Stimulated activated CD8-positive, alpha-beta memory T cell treated with anti-CD3 and anti-CD28 coated beads, Interleukin-12 subunit alpha, Interleukin-12 subunit beta, amount 100 ng/mL, for 1 hour (primary cell): ENCODE results near the gene SLCO4A1.

Experiments used
- DNase-seq: peaks from one replicate; pipeline ENCODE4 v3.0.0-alpha.2; 2020; ENCODE audit warnings: low read depth

The SLCO4A1 gene

DNA sequence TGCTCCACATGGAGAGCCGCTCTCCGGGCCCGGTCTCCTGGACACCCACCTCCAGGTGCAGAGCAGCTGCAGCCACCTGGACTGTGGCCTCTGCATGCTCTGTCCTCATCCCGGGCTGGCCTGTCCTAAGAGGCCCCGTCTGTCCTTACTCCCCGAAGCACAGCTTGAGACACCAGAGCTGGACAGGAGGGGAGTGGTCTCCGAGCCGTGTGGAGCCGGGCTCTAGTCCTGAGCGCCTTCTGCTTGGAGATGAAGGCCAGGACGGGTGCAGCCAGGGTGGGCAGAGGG, 59.7 kb downstream of the SLCO4A1 start:
- no peak for DNase-seq

DNA sequence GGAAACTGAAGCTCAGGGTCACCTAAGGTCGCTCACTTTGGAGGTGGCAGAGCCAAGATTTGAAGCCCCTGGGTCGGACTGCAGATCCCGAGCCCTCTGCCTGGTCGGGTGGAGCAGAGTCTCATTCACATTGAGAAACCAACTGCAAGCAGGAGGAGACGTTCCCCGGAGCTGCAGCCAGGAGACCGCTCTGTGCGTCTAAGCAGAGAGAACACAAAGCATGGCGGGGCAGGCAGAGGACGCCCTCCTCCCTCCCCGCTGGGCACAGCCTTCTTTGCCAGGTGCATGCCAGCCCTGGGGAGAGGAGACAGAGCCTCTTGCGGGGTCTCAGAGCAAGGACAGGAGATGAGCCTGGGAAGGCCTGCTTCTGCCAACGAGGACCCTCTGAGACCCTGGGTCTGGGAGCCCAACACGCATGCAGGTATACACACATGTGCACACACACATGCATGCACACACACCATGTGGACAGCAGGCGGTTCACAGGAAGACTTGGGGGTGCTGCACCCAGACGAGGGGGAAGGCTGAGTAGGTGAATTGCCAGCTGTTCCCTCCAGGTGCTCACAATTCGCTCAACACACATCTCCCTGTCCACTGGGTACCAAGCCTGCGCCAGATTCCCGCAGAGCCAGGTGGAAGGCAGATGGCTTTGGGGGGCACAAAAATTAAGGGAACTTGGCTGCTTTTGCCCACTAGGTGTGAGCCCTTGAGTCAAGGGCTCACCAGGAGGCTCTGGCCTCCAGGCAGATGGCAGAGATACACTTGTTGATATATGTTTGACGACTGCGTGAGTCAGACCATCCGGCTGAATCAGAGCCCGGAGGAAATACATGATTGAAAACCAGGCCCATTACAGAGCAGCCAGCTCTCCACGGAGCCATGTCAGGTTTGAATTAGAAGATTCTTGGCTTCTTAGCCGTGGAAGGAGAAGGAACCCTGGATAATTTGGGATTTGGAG, 60.9 kb downstream of the SLCO4A1 start:
- peak; percentile 18 for DNase-seq

DNA sequence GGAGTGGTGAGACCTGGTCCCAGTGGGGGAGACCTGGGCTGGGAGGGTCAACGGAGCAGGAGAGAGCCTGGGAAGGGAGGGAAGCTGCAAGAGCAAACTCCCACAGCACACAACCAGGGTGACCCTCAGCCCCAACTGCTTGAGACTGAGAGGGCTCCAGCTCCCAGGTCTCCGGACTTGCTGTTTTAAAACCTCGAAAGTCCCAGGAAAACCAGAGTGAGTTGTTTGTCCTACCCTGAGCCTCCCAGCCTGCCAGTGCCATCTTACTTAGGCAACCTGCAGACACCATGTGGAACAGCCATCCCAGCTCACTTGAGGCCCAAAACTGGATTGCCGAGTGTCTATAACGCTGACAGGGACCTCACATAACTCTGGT, 61.5 kb downstream of the SLCO4A1 start:
- no peak for DNase-seq

DNA sequence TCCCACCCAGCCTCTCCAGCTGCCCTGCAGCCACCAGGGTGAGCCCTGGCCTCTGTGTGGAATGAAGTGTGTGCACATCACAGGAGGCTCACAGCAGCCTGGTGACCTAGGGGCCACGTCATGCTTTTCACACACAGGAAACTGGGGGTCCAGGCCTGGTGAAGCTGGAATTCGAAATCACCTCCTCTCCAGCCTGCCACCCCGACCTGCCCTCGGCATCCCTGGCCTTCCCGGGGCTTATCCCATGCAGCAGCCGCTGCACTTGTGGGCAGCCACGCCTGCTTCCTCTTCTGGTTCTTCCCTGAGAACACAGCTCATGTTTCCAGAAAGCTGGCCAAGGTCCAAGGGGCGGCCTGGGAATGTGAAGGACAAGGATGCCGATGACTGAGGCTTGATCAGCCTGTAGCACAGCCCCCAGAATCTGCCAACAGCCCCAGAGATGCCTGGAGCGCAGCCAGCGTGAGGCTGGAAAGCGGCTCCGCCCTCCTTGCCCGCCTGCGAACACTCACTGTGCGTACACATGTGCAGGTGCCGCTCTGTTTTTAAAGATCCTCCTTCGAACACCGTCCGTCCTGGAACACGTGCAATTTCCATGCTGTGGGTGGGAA, 62.1 kb downstream of the SLCO4A1 start:
- no peak for DNase-seq

DNA sequence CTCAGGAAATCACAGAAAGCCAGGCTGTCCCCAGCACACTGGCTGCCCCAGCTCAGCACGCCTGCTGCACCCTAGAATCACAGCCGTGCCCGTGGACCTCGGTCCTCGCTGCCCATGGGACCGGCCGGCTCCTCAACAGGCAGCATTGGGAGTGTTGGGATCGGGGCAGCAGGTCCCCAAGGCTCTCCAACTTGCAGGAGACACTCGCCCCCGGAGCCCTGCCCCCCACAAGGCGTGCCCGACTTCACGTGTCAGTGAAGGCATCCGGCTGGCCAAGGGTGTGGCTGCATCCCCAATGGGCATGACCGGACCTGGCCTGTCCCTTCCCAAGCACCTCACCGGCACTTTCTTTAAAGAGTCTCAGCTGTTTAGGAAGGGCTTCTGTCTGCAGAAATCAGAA, 63.3 kb downstream of the SLCO4A1 start:
- DNase-seq = no peak

DNA sequence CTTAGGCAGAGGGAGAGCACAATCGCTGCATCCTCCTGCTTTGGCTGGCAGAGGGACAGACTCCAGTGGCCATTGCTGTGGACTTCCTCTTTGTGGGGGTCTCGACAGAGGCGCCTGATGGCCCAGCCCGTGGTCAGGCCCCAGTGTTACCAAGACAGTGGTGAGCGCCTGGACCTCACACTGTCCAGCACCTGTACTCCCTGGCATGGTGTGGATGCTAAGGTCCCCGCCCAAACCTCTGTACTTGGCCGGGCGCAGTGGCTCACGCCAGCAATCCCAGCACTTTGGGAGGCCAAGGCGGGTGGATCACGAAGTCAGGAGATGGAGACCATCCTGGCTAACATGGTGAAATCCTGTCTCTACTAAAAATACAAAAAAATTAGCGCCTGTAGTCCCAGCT, 64.0 kb downstream of the SLCO4A1 start:
- DNase-seq = no peak

DNA sequence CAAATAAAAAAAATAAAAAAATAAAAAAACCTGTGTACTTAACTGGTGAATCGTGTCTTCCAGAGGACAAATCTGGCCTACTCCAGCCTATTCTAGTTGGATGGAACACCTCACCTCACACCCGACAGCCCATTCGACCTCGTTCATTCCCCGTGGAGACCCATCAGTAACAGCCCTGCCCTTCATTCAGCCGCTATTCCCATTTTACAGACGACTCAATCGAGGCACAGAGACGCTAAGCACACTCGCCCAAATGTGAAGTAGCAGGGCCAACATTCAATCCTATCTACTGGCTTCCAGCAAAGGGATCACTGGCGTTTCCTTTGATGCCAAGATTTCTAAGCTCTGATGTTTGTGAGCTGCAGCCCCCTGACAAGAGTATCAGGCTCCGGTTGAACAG, 64.6 kb downstream of the SLCO4A1 start:
- no peak for DNase-seq

DNA sequence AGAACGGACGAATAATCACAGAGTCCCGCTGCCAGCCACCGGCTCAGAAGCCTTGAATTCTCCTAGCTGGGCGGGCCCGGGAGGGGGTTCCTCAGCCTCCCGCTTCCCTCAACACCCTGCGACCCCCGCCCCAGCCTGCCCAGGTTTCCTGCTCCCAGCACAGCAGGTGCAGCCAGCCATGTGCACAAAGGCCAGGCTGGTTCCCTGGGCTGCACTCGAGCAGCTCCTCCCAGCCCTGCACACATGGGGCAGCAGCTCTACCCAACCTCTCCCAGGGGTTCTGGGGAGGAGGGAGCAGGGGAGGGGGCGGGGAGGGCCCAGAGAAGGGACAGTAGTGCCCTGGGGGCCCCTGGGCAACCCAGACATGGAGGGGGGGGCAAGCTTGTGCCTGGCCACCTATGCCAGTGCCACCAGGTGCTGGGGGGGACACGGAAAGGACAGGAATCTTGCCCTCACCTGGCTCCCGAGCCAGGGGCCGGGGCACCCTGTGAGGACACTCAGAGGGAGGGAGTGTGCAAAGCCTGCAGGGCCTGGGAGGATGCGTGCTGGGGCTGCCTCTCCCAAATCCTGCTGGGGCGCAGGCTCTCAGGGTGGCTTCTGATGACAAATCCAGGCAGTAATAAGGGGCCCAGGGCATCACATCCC, 65.1 kb downstream of the SLCO4A1 start:
- no peak for DNase-seq

DNA sequence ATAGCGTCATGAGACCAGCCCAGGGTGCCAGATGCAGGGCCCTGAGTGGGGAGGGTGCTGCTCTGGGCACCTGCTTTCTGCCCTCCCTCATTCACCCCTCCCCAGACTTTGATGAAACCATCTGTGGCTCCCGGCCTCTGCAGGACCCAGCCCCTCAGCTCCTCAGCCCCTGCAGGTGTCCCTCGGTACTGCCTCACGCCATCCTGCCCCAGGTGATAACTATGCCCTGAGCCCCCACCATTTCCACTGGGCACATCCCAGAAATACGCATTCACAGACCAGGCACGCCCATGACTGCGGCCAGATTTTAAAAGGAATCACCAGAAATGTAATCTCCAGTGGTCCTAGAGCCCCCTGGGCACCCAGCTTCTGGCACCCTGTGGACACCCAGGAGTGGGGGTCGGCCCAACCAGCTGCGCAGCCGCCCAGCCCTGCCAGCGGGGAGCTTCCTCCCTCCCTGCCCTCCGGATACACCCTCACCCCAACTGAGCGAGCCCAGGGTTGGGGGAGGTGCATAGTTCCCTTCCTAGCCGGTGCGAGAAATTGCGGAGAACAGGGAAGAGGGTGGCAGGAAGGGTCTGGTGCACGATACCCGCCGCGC, 65.7 kb downstream of the SLCO4A1 start:
- no peak for DNase-seq

DNA sequence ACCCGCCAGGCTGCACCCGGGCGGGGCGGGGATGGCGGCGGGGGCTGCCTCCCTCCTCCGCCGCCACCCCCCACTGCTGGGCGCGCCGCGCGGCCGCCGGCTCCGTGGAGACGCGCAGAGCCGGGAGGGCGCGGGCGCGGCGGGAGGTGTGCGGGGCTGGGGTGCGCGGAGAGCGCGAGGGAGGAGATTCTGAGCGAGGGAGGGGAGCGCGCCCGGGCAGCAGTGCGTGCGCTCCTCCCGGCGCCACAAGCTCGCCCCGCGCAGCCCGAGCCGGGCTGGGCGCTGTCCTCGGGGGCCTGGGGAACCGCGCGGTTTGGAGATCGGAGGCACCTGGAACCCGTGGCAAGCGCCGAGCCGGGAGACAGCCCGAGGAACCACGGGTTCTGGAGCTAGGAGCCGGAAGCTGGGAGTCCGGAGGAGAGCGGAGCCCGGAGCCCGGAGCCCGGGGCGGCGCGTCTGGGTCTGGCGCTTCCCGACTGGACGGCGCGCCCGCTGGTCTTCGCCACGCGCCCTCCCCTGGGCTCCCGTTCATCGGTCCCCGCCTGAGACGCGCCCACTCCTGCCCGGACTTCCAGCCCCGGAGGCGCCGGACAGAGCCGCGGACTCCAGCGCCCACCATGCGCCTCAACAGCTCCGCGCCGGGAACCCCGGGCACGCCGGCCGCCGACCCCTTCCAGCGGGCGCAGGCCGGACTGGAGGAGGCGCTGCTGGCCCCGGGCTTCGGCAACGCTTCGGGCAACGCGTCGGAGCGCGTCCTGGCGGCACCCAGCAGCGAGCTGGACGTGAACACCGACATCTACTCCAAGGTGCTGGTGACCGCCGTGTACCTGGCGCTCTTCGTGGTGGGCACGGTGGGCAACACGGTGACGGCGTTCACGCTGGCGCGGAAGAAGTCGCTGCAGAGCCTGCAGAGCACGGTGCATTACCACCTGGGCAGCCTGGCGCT, 66.6 kb downstream of the SLCO4A1 start, which contains the start of gene NTSR1:
NTSR1 (plus strand) TSS at position 246 of the 946 bp plus-strand sequence; CDS start at position 618, 372 bp downstream.
- no peak for DNase-seq

DNA sequence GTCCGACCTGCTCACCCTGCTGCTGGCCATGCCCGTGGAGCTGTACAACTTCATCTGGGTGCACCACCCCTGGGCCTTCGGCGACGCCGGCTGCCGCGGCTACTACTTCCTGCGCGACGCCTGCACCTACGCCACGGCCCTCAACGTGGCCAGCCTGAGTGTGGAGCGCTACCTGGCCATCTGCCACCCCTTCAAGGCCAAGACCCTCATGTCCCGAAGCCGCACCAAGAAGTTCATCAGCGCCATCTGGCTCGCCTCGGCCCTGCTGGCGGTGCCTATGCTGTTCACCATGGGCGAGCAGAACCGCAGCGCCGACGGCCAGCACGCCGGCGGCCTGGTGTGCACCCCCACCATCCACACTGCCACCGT, 67.2 kb downstream of the SLCO4A1 start:
- DNase-seq = no peak

DNA sequence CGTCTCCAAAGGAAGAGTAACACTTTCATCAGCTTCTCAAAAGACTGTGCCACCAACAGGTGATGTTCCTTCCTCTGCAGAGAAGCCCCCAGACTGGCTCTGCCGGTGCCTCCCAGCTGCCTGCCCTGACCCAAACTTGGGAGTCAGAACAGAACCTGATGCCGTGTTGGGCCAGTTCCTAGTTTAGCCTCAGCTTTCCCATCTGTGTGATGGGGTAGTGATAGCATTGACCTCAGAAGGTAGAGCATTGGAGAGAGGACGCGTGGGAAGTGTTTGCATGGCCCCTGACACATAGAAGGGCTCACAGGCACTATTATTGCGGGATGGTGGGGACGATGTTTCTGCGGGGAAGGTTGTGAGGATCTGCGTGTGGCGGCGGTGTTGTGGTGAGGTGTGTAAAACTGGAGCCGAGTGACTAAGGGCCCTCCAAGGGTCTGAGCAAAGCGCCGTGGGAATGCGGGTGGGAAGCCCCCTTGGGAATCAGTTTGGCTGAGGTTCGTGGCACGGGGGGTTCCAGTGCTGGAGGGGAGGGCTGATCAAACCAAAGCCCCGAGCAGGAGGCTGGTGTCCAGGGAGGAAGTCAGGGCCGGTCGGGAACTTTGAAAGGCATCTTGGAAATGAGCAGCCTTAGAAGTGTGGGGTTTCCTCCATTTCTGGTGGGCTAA, 68.0 kb downstream of the SLCO4A1 start:
- DNase-seq = no peak

DNA sequence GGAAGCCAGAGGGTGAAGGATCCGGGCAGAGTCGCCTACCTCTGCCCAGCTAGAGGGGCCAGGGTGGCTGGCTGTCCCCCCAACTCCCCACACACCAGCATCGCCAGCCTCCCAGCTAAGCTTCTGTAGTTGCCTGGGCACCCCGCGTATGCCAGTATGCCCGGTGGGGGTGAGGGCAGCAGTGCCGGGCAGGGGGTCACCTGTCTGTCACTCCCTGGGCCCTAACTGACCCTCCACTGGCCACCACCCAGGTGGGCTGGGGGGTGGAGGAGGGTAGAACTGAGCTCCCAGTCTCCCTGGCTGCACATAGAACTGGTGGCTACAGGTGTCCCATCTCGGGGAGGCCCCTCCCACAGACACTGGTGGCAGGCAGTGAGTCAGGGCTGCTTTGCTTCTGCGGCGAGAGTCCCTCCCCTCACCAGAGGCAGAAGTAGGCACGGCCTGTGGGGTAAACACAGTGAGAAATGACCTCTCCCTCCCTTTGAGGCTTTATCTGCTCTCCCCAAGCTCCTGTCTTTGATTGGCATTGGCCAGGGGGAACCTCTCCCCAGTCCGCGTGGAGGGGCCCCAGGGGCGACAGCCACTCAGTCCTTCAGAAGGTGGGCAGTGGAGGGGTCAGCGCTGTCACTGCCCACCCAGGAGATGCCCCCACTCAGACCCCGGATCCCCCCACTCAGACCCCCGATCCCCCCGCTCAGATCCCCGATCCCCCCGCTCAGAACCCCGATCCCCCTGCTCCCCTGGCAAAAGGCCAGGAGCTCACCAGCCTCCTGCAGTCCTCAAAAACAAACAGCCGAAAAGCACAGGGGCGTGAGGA, 68.8 kb downstream of the SLCO4A1 start:
- DNase-seq = peak; percentile 19

DNA sequence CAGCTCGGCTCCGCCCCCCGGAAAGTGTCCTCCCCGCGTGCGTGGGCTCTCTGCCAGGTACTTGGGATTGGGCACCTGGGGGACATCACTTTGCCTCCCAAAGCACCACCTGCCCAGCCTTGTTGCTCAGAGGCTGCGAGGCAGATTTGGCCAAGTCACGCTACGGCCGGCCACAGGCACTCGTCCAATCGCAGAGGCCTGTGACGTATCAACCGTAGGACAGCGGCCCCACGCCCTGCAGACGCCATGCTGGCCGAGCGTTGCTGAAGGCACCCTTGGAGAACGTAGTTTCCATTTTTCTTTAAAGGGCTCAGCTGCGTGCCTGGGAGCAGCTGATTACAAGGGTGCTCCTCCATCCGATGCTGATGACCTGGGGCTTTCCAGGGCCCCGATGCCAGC, 69.4 kb downstream of the SLCO4A1 start:
- DNase-seq = no peak

DNA sequence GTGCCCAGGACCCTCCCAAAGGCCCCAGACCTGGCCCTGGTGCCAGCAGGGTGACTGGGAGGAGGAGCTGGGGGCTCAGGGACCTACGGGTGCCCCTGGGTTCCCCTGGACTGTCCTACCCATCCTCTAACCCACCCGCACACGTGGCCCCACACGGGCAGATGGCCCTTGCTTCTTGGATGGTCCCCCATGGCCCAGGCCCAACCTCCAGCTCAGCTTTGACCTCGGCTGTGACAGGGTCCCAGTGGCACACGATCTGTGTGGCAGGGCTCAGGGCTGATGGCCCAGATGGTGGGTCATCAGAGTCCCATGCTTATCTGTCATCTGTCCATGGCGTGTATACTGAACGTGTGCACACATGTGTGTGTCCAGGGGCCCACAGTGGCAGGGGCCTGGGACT, 70.3 kb downstream of the SLCO4A1 start:
- no peak for DNase-seq

DNA sequence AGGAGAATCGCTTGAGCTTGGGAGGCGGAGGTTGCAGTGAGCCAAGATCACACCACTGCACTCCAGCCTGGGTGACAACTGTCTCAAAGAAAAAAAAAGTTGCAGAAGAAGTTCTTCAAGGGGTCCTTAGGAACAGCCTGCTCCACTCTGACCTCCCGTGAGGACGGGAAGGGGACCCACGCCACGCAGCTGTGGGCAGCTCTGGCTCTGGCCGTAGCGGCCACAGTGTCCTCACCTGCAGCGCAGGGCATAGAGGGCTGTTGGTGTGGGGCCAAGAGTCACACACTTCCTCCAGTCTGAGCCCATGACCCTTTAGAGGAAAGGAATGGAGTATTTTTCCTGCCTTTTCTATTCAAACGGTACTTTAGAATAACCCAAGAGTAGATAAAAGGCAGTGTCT, 71.7 kb downstream of the SLCO4A1 start:
- no peak for DNase-seq

DNA sequence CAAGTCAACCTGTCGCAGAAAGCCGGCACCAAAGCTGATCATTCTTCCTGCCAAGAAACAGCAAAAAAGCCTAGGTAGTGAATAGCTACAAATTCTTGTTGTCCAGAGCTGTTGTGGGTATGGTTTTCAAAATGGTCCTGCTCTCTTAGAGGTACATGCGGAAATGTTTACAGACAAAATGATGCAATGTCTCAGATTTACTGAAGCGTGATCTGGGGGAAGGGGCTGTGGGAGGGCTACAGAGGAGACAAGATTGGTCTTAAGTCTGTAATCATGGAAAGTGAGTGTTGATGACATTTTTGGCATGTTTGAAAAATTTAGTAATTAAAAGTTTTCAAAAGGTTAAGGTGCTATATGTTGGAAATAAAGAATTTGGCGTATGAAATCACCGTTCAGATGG, 72.5 kb downstream of the SLCO4A1 start:
- DNase-seq = no peak

DNA sequence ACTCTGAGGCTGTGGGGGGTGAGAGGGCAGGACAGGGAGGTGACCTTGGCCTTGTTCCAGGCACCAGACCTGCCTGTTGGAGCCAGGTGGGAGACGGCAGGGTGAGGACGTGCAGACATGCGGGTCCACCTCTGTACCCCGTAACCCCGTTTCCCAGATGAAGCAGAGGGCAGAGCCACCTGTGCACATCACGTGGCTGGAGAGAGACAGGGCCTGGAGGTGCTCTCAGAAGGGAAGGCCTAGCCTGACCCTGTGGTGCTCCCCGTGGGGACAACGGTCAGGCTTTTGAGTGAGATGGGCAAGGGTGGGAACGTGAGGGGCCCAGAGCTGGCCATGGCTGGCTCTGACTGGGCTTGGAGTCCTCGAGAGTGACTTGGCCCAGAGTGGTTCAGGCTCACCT, 72.9 kb downstream of the SLCO4A1 start:
- no peak for DNase-seq

DNA sequence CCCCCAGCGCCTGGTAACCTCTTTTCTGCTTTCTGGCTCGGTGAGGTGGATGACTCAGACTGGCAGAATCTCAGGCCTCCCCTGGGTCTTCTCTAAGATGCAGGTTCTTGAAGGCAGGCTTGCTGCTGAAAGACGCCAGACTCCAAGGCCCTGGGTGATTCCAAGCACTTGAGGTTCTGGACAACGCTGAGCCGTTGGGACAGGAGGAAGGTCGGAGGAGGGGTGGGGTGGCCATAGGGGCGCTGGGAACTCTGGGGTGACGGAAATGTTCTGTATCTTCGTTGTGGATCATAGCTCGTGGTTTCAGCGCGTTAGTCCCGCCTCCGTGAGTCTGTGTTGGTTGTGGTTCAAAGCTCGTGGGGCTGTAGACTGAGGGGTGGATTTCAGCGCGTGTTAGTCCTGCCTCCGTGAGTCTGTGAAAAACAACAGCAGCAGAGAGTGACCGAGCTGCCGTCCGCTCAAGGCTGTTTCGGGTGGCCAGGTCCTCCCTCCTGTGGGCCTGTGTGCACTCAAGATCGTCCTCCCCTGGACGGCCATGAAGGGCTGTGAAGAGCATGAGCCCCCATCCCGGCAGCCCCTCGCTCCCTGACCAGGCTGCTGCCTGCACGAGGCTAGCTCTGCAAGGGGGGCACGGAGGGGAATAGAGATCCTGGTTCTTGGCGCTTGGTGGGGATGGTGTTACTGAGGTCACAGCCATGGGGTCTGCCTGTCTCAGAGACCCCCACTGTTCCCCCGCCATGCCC, 74.1 kb downstream of the SLCO4A1 start:
- DNase-seq = peak; percentile 27

DNA sequence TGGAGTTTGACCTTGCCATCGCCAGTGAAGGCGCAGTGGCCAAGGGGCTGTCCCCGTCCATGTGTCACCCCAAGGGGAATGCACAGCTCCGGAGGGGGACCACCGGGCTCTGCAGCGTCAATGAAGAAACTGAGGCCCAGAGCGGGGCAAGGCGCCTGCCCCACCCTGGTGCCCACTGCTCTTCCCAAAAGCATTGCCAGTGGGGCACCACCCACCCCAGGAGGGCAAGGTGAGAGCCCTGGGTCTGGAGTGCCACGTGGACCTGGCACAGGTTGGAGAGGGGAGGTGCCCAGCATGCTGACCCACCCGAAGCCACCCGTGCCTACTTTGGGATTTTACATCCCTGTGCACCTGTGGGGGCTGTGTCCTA, 74.6 kb downstream of the SLCO4A1 start:
- DNase-seq = no peak
